ENCODE data around the gene ACR. TPM values are rescaled to one million over a fixed set of nuclear protein-coding genes. Genes with fewer than 3 reads are reported as not detected.

ACR gene
- total and polyA plus RNA-seq, 2 donors from 2014 or later = 1.0 to 1.6 TPM

- intact Hi-C loops (cut with DNase I) = no loop called here
- Histone ChIP-seq H3K27ac (ENCODE audit: low read depth in 2 of 2, low read length in 2 of 2) (no peak overlapping the region), H3K4me3 (ENCODE audit: low read length in 3 of 3) (no peak overlapping the region), H3K9ac (ENCODE audit: low read length in 3 of 3) (no peak overlapping the region), H3K4me1 (ENCODE audit: control insufficient read depth in 2 of 3, insufficient read depth in 2 of 3, low read depth in 1 of 3, low read length in 3 of 3) (peaks cover 0 to 21% (median 12%) of the 10 kb centered on the region in 3 donors), H3K36me3 (ENCODE audit: control insufficient read depth in 2 of 3, insufficient read depth in 3 of 3, low read length in 3 of 3) (peaks cover 0 to 5% (median 2%) of the 10 kb centered on the region in 3 donors), H3K27me3 (ENCODE audit: control insufficient read depth, insufficient read depth, low read length) (no peaks in the 10 kb centered on the region), H3K9me3 (ENCODE audit: control insufficient read depth in 2 of 3, insufficient read depth in 1 of 3, low read length in 3 of 3) (no peaks in the 10 kb centered on the region)
- no peak for TF ChIP-seq CTCF (IDR thresholded peaks at IDR 0.05; ENCODE audit: borderline replicate concordance, extremely low read depth, insufficient read depth)
- DNase-seq = peak in 2 of 5 donors; percentile 47 to 61
- FAIRE-seq = no peak
Observed at GRCh38 chr22:50703726-50704509, 34.1 kb upstream of the ACR start.

GRCh38 chr22:50704510-50705218, 33.3 kb upstream of the ACR start:
- no peak overlapping the region for H3K9ac ChIP-seq (ENCODE audit: low read length in 3 of 3)
- no peak for FAIRE-seq
- H3K4me3 ChIP-seq (ENCODE audit: low read length in 3 of 3) = no peak overlapping the region
- no peaks in the 10 kb centered on the region for H3K27me3 ChIP-seq (ENCODE audit: control insufficient read depth, insufficient read depth, low read length)
- H3K36me3 ChIP-seq (ENCODE audit: control insufficient read depth in 2 of 3, insufficient read depth in 3 of 3, low read length in 3 of 3) = peaks cover 0 to 4% (median 2%) of the 10 kb centered on the region in 3 donors
- H3K27ac ChIP-seq (ENCODE audit: low read depth in 2 of 2, low read length in 2 of 2) = no peak overlapping the region
- no peaks in the 10 kb centered on the region for H3K9me3 ChIP-seq (ENCODE audit: control insufficient read depth in 2 of 3, insufficient read depth in 1 of 3, low read length in 3 of 3)
- peak in 1 of 5 donors; percentile 76 for DNase-seq
- peaks cover 0 to 15% (median 7%) of the 10 kb centered on the region in 3 donors for H3K4me1 ChIP-seq (ENCODE audit: control insufficient read depth in 2 of 3, insufficient read depth in 2 of 3, low read depth in 1 of 3, low read length in 3 of 3)
- intact Hi-C loops (cut with DNase I) = no loop called here
- no peak for TF ChIP-seq CTCF (IDR thresholded peaks at IDR 0.05; ENCODE audit: borderline replicate concordance, extremely low read depth, insufficient read depth)

GRCh38 chr22:50705219-50705691, 32.7 kb upstream of the ACR start:
- DNase-seq (peak; percentile 92 to 97 (median 95)), FAIRE-seq (no peak)
- TF ChIP-seq CTCF (IDR thresholded peaks at IDR 0.05; ENCODE audit: borderline replicate concordance, extremely low read depth, insufficient read depth) = no peak
- no peaks in the 10 kb centered on the region for H3K27me3 ChIP-seq (ENCODE audit: control insufficient read depth, insufficient read depth, low read length)
- H3K9ac ChIP-seq (ENCODE audit: low read length in 3 of 3) = no peak overlapping the region
- H3K27ac ChIP-seq (ENCODE audit: low read depth in 2 of 2, low read length in 2 of 2) = no peak overlapping the region
- H3K4me1 ChIP-seq (ENCODE audit: control insufficient read depth in 2 of 3, insufficient read depth in 2 of 3, low read depth in 1 of 3, low read length in 3 of 3) = peaks cover 0 to 13% (median 7%) of the 10 kb centered on the region in 3 donors
- intact Hi-C loops (cut with DNase I) = no loop called here
- no peak overlapping the region for H3K4me3 ChIP-seq (ENCODE audit: low read length in 3 of 3)
- no peaks in the 10 kb centered on the region for H3K9me3 ChIP-seq (ENCODE audit: control insufficient read depth in 2 of 3, insufficient read depth in 1 of 3, low read length in 3 of 3)
- peaks cover 0 to 4% (median 2%) of the 10 kb centered on the region in 3 donors for H3K36me3 ChIP-seq (ENCODE audit: control insufficient read depth in 2 of 3, insufficient read depth in 3 of 3, low read length in 3 of 3)

Measured in kidney (tissue), 14 donors.